ENCODE data around the gene BCL2L11. TPM values are rescaled to one million over a fixed set of nuclear protein-coding genes. Genes with fewer than 3 reads are reported as not detected.

Gene BCL2L11
- total and polyA plus RNA-seq, 9 donors: 11.6 to 34.7 (median 20.2) TPM

- TF ChIP-seq POLR2A (IDR thresholded peaks at IDR 0.05) (no peak), CTCF (IDR thresholded peaks at IDR 0.05) (no peak), EP300 (IDR thresholded peaks at IDR 0.05) (no peak)
- intact Hi-C loops (cut with DNase I): no loop called here
- WGBS, 3 donors: 92 to 99% (median 94%) methylated on average over 3 of the region's 3 CpGs
Observed at GRCh38 chr2:111188681-111189080, 68.0 kb downstream of the BCL2L11 start.

GRCh38 chr2:111189106-111189505 is 68.4 kb downstream of the BCL2L11 start:
- no peak for DNase-seq
- Histone ChIP-seq H3K4me1 (ENCODE audit: insufficient read depth) (no peaks in the 10 kb centered on the region), H3K27ac (no peak overlapping the region), H3K36me3 (no peaks in the 10 kb centered on the region), H3K4me3 (no peak overlapping the region), H3K27me3 (no peaks in the 10 kb centered on the region), H3K9me3 (no peaks in the 10 kb centered on the region)
- intact Hi-C loops (cut with DNase I): no loop called here
- no peak for TF ChIP-seq CTCF (IDR thresholded peaks at IDR 0.05)
- no peak for TF ChIP-seq POLR2A (IDR thresholded peaks at IDR 0.05)
- no peak for TF ChIP-seq EP300 (IDR thresholded peaks at IDR 0.05)
- WGBS, 3 donors: 93 to 98% (median 94%) methylated on average over 2 of the region's 2 CpGs

More at GRCh38 chr2:111188681-111189080, 68.0 kb downstream of the BCL2L11 start:
- H3K36me3 ChIP-seq: no peaks in the 10 kb centered on the region
- no peaks in the 10 kb centered on the region for H3K27me3 ChIP-seq
- no peaks in the 10 kb centered on the region for H3K9me3 ChIP-seq
- no peaks in the 10 kb centered on the region for H3K4me1 ChIP-seq (ENCODE audit: insufficient read depth)
- H3K4me3 ChIP-seq: no peak overlapping the region
- H3K27ac ChIP-seq: no peak overlapping the region
- no peak for DNase-seq

- H3K27me3 ChIP-seq: no peaks in the 10 kb centered on the region
- DNase-seq: no peak
- intact Hi-C loops (cut with DNase I): no loop called here
- H3K36me3 ChIP-seq: no peaks in the 10 kb centered on the region
- H3K4me1 ChIP-seq (ENCODE audit: insufficient read depth): no peaks in the 10 kb centered on the region
- no peak overlapping the region for H3K4me3 ChIP-seq
- no peaks in the 10 kb centered on the region for H3K9me3 ChIP-seq
- 80 to 88% (median 86%) methylated on average over 7 of the region's 7 CpGs for WGBS, 3 donors
- H3K27ac ChIP-seq: no peak overlapping the region
- TF ChIP-seq EP300 (IDR thresholded peaks at IDR 0.05) (no peak), CTCF (IDR thresholded peaks at IDR 0.05) (no peak), POLR2A (IDR thresholded peaks at IDR 0.05) (no peak)
Observed at GRCh38 chr2:111190816-111191540, 70.3 kb downstream of the BCL2L11 start.

- intact Hi-C loops (cut with DNase I): no loop called here
Observed at GRCh38 chr2:111191877-111192276, 71.2 kb downstream of the BCL2L11 start.

More at GRCh38 chr2:111191877-111192276, 71.2 kb downstream of the BCL2L11 start:
- Histone ChIP-seq H3K4me1 (ENCODE audit: insufficient read depth) (no peaks in the 10 kb centered on the region), H3K4me3 (no peak overlapping the region), H3K9me3 (no peaks in the 10 kb centered on the region), H3K27me3 (no peaks in the 10 kb centered on the region), H3K27ac (no peak overlapping the region), H3K36me3 (no peaks in the 10 kb centered on the region)
- TF ChIP-seq EP300 (IDR thresholded peaks at IDR 0.05): no peak
- no peak for TF ChIP-seq POLR2A (IDR thresholded peaks at IDR 0.05)
- TF ChIP-seq CTCF (IDR thresholded peaks at IDR 0.05): no peak
- no peak for DNase-seq
- 75 to 84% (median 76%) methylated on average over 5 of the region's 5 CpGs for WGBS, 3 donors

Data from ovary (tissue), 9 donors.